IMR-90 (cell line): ENCODE measurements around the gene ZKSCAN1. TPM values are rescaled to one million over a fixed set of nuclear protein-coding genes. Genes with fewer than 3 reads are reported as not detected.
A peak's percentile ranks its signal among the peaks of the same experiment; 100 is the strongest.

Experiments
- ATAC-seq: fragments of 200-7000 bp; cut with Tn5 transposase; 2 replicates; pipeline ENCODE4 v1.9.1; 2020; ENCODE audit warnings: low read depth, mild to moderate bottlenecking, moderate library complexity
- BruUV-seq: library from RNA; stranded (reverse); fragments of 400-500 nt; replicated peaks from 2 replicates; lab custom pipeline; 2021; lab: Mats Ljungman, UMichigan
- CTCF ChIA-PET: fragments of 300-600 bp; formaldehyde crosslinking; extraction: SDS; loops from one replicate; lab custom pipeline; 2021; ENCODE audit warnings: antibody characterized with exemption; lab: Yijun Ruan, JAX
- POLR2A ChIA-PET: fragments of 300-600 bp; sonication (Branson Sonifier 250); formaldehyde crosslinking; loops from one replicate; lab custom pipeline; 2022; ENCODE audit warnings: antibody characterized with exemption; ENCODE audit not compliant: unreplicated experiment; lab: Charles Lee
- DNase-seq: peaks from one replicate; pipeline ENCODE4 v3.0.0; 2013
- H2AFZ ChIP-seq: replicated peaks from 2 replicates; pipeline ENCODE3; 2013; ENCODE audit warnings: low read length, mild to moderate bottlenecking; ENCODE audit not compliant: poor library complexity
- H2AK5ac ChIP-seq: 2 replicates; pipeline ENCODE4 v1.6.1; 2013; ENCODE audit warnings: low read depth, low read length, inconsistent platforms
- H2AK9ac ChIP-seq: replicated peaks from 2 replicates; pipeline ENCODE3; 2013; ENCODE audit warnings: mild to moderate bottlenecking, low read depth, low read length, moderate library complexity; ENCODE audit not compliant: poor library complexity
- H2BK120ac ChIP-seq: 2 replicates; pipeline ENCODE4 v1.6.1; 2013; ENCODE audit warnings: low read depth, low read length, inconsistent platforms
- H2BK15ac ChIP-seq: 3 replicates; pipeline ENCODE4 v1.6.1; 2013; ENCODE audit warnings: low read depth, low read length, inconsistent platforms
- H2BK20ac ChIP-seq: 2 replicates; pipeline ENCODE4 v1.6.1; 2013; ENCODE audit warnings: low read depth, mild to moderate bottlenecking, inconsistent platforms, low read length, moderate library complexity
- H2BK5ac ChIP-seq: 2 replicates; pipeline ENCODE4 v1.6.1; 2013; ENCODE audit warnings: mild to moderate bottlenecking, low read depth, low read length, inconsistent platforms; ENCODE audit not compliant: poor library complexity, severe bottlenecking
- H3K14ac ChIP-seq: replicated peaks from 2 replicates; pipeline ENCODE4 v1.6.1; 2013; ENCODE audit warnings: low read depth, low read length, inconsistent platforms
- H3K18ac ChIP-seq: 2 replicates; pipeline ENCODE4 v1.6.1; 2013; ENCODE audit warnings: low read depth, low read length, control low read depth
- H3K23ac ChIP-seq: 2 replicates; pipeline ENCODE4 v1.6.1; 2013; ENCODE audit warnings: low read depth, low read length, inconsistent platforms
- H3K27ac ChIP-seq: 2 replicates; pipeline ENCODE4 v1.5.1; 2013; ENCODE audit warnings: mild to moderate bottlenecking, control low read depth, low read length; ENCODE audit not compliant: insufficient read depth
- H3K27me3 ChIP-seq: 2 replicates; pipeline ENCODE4 v1.6.1; 2013; ENCODE audit warnings: low read length; ENCODE audit not compliant: control insufficient read depth, insufficient read depth
- H3K36me3 ChIP-seq: 2 replicates; pipeline ENCODE4 v1.6.1; 2013; ENCODE audit warnings: low read length, mixed read lengths; ENCODE audit not compliant: control insufficient read depth, insufficient read depth
- H3K4ac ChIP-seq: 2 replicates; pipeline ENCODE4 v1.6.1; 2013; ENCODE audit warnings: low read depth, low read length, inconsistent platforms
- H3K4me1 ChIP-seq: 2 replicates; pipeline ENCODE4 v1.6.1; 2013; ENCODE audit warnings: low read length, mixed read lengths; ENCODE audit not compliant: control insufficient read depth, insufficient read depth
- H3K4me2 ChIP-seq: 2 replicates; pipeline ENCODE4 v1.6.1; 2013; ENCODE audit warnings: low read depth, mild to moderate bottlenecking, control low read depth, low read length, moderate library complexity
- H3K4me3 ChIP-seq: 2 replicates; pipeline ENCODE4 v1.5.1; 2013; ENCODE audit warnings: low read depth, mild to moderate bottlenecking, control low read depth, low read length, moderate library complexity; ENCODE audit not compliant: insufficient read depth
- H3K56ac ChIP-seq: 2 replicates; pipeline ENCODE4 v1.6.1; 2013; ENCODE audit warnings: low read length, inconsistent platforms; ENCODE audit not compliant: insufficient read depth; ENCODE audit errors: extremely low read depth
- H3K79me1 ChIP-seq, 2 experiments: 2 replicates each; pipeline ENCODE4 v1.6.1; 2013; ENCODE audit warnings: low read length in 2 of 2, inconsistent platforms in 1 of 2, low read depth in 1 of 2
- H3K9ac ChIP-seq: 2 replicates; pipeline ENCODE4 v1.6.1; 2013; ENCODE audit warnings: low read depth, low read length, control low read depth
- H3K9me1 ChIP-seq: 2 replicates; pipeline ENCODE4 v1.6.1; 2013; ENCODE audit warnings: low read length, inconsistent platforms; ENCODE audit not compliant: insufficient read depth
- H3K9me3 ChIP-seq: 2 replicates; pipeline ENCODE4 v1.6.1; 2013; ENCODE audit warnings: low read length; ENCODE audit not compliant: control insufficient read depth, insufficient read depth
- H4K20me1 ChIP-seq: 2 replicates; pipeline ENCODE4 v1.6.1; 2013; ENCODE audit warnings: low read length, inconsistent platforms; ENCODE audit not compliant: insufficient read depth
- H4K5ac ChIP-seq: 2 replicates; pipeline ENCODE4 v1.6.1; 2013; ENCODE audit warnings: mild to moderate bottlenecking, low read depth, low read length, control low read depth
- H4K8ac ChIP-seq, 2 experiments: 2 replicates each; pipeline ENCODE4 v1.6.1; 2013; ENCODE audit warnings: low read depth in 2 of 2, low read length in 2 of 2, control low read depth in 1 of 2, inconsistent platforms in 1 of 2
- H4K91ac ChIP-seq: 2 replicates; pipeline ENCODE4 v1.6.1; 2013; ENCODE audit warnings: low read depth, low read length, inconsistent platforms; ENCODE audit not compliant: insufficient read depth
- CEBPB ChIP-seq: IDR thresholded peaks from 2 replicates; pipeline ENCODE4 v1.6.1; 2012; ENCODE audit warnings: low read depth, low read length, improper control_type of control experiment
- CTCF ChIP-seq: conservative IDR thresholded peaks from 2 replicates; pipeline ENCODE4 v1.5.1; 2012; ENCODE audit warnings: mild to moderate bottlenecking, low read depth, low read length, improper control_type of control experiment
- FOS ChIP-seq: fragments of 150-350 bp; IDR thresholded peaks from 2 replicates; pipeline ENCODE4 v1.6.1; 2016; ENCODE audit warnings: low read depth, low read length
- MXI1 ChIP-seq: IDR thresholded peaks from 2 replicates; pipeline ENCODE4 v1.6.1; 2012; ENCODE audit warnings: low read depth, mild to moderate bottlenecking, low read length, moderate library complexity, borderline replicate concordance
- RAD21 ChIP-seq: IDR thresholded peaks from 2 replicates; pipeline ENCODE4 v1.6.1; 2012; ENCODE audit warnings: low read length, improper control_type of control experiment
- RCOR1 ChIP-seq: IDR thresholded peaks from 2 replicates; pipeline ENCODE4 v1.6.1; 2012; ENCODE audit warnings: mild to moderate bottlenecking, low read length, improper control_type of control experiment; ENCODE audit not compliant: insufficient replicate concordance
- RFX5 ChIP-seq: IDR thresholded peaks from 2 replicates; pipeline ENCODE4 v1.8.0; 2012; ENCODE audit warnings: low read depth, mild to moderate bottlenecking, low read length, moderate library complexity
- SMC3 ChIP-seq: fragments of 150-350 bp; IDR thresholded peaks from 2 replicates; pipeline ENCODE4 v1.6.1; 2016; ENCODE audit warnings: low read depth, mild to moderate bottlenecking, antibody characterized with exemption, low read length, moderate library complexity
- WGBS, 2 experiments: methylation state at CpG; one replicate each; pipeline versions ENCODE4 v1.1.5 to v1.1.7; 2013; ENCODE audit warnings: missing lambda C conversion rate in 2 of 2; ENCODE audit not compliant: insufficient read length in 1 of 2; ENCODE audit errors: extremely low coverage in 2 of 2; 5-methylcytosine and 5-hydroxymethylcytosine counted together
- dilution Hi-C: fragments of 300-500 bp; cut with HindIII; formaldehyde crosslinking; loops from one replicate; pipeline ENCODE4 v1.14.3; 2018; ENCODE audit warnings: low sequenced_read_pairs; ENCODE audit not compliant: unreplicated experiment
- in situ Hi-C: fragments of 300-500 bp; cut with MboI; formaldehyde crosslinking; loops from 3 replicates; pipeline ENCODE4 v1.14.3; 2019; ENCODE audit warnings: low sequenced_read_pairs, inconsistent platforms, mixed read lengths
- intact Hi-C: fragments of 100-400 bp; cut with micrococcal nuclease; formaldehyde crosslinking; loops from 2 replicates; pipeline ENCODE4 v1.10.0; 2022
- polyA plus RNA-seq, 3 experiments: library from polyadenylated mRNA; depleted of rRNA; stranded (reverse); fragments of >200 nt; gene quantifications; 2 replicates each; pipeline ENCODE4 v1.2.3, GENCODE V29; 2012; ENCODE audit warnings: low replicate concordance in 1 of 3
- total RNA-seq: library from RNA; depleted of rRNA; stranded (reverse); fragments of >200 nt; gene quantifications from 2 replicates; pipeline ENCODE4 v1.2.3, GENCODE V29; 2012

The ZKSCAN1 gene
- total and polyA plus RNA-seq, 2 of the 4 experiments (the other 2 are of a cell fraction) = 13.7 to 40.7 TPM

GRCh38 chr7:100053215-100053614, 37.8 kb downstream of the ZKSCAN1 start:
- Histone ChIP-seq H3K18ac (no peak overlapping the region), H3K4me2 (no peak overlapping the region), H2AFZ (no peak overlapping the region), H4K91ac (no peak overlapping the region), H3K14ac (no peak overlapping the region), H3K27me3 (no peaks in the 10 kb centered on the region), H2BK15ac (no peak overlapping the region), H3K9me3 (no peaks in the 10 kb centered on the region), H3K9ac (no peak overlapping the region), H4K20me1 (peaks cover 3% of the 10 kb centered on the region; the same call in 1 of the 2 replicates), H3K79me1 (peaks cover 12 to 33% of the 10 kb centered on the region in 2 experiments), H3K4ac (no peak overlapping the region), H3K4me3 (no peak overlapping the region), H3K36me3 (peaks cover 17% of the 10 kb centered on the region), H2BK20ac (no peak overlapping the region), H3K27ac (no peak overlapping the region), H3K56ac (no peak overlapping the region), H3K23ac (no peak overlapping the region), H4K5ac (no peak overlapping the region), H2BK5ac (no peak overlapping the region), H3K9me1 (no peaks in the 10 kb centered on the region), H2AK9ac (peak overlapping the region; percentile 38), H2BK120ac (no peak overlapping the region), H4K8ac (no peak overlapping the region), H3K4me1 (peaks cover 4% of the 10 kb centered on the region; the same call in 1 of the 2 replicates), H2AK5ac (no peak overlapping the region; the same call in 1 of the 2 replicates)
- dilution Hi-C loops (no loop called here), intact Hi-C loops (loop anchor here (1.0 to 10.0 kb wide), 2 partner anchors 59 to 128 kb away; partner anchors contain the start of gene GJC3), in situ Hi-C loops (loop anchor here (5.0 to 10.0 kb wide), 2 partner anchors 61 to 138 kb away; partner anchors contain the start of gene TRIM4)
- POLR2A ChIA-PET = interaction anchor here (0.6 kb wide), 1 partner anchor 1406 kb away, joined by 8 read pairs; no protein-coding TSS in a partner anchor
- ATAC-seq = peak; percentile 53
- peak; percentile 86 for DNase-seq
- WGBS, 2 experiments = 70% methylated on average over 2 of the region's 3 CpGs; no CpG with 5 or more reads in 1 of the 2 experiments
- peak; percentile 81 for TF ChIP-seq RAD21
- peak; percentile 69 for TF ChIP-seq SMC3
- TF ChIP-seq CTCF = peak; percentile 58
- TF ChIP-seq MXI1 = no peak
- TF ChIP-seq RFX5 = no peak
- no peak for TF ChIP-seq CEBPB
- TF ChIP-seq FOS = no peak
- peak; percentile 88 for TF ChIP-seq RCOR1
- CTCF ChIA-PET = interaction anchor here (0.6 to 1.7 kb wide), 4 partner anchors 10 to 140 kb away, joined by 3 to 7 read pairs (median 5); no protein-coding TSS in a partner anchor
- no TSS peak for BruUV-seq
